K562 (cell line): ENCODE data around the gene RAD54L. TPM values are rescaled to one million over a fixed set of nuclear protein-coding genes. Genes with fewer than 3 reads are reported as not detected.

Experiments
- ATAC-seq: fragments of 200-7000 bp; cut with Tn5 transposase; 3 replicates; pipeline ENCODE4 v1.9.1; 2020; ENCODE audit warnings: moderate library complexity
- BruUV-seq: library from RNA; stranded (reverse); fragments of 400-500 nt; replicated peaks from 2 replicates; lab custom pipeline; 2021; lab: Mats Ljungman, UMichigan
- CTCF ChIA-PET: fragments of 300-600 bp; formaldehyde crosslinking; extraction: SDS; loops from one replicate; lab custom pipeline; 2021; ENCODE audit warnings: low intra/inter-chr PET ratio; lab: Yijun Ruan, JAX
- POLR2A ChIA-PET: fragments of 300-600, 350-650 bp; sonication (Branson Sonifier 250); formaldehyde crosslinking; extraction: SDS; loops from one replicate; lab custom pipeline; 2021; ENCODE audit warnings: antibody characterized with exemption, inconsistent platforms; lab: Yijun Ruan, JAX
- DNase-seq, 4 experiments: peaks; one replicate each; pipeline versions ENCODE4 v3.0.0 to v3.0.0-alpha.2; 2011 to 2018; ENCODE audit warnings: low spot score in 3 of 4, mixed read lengths in 3 of 4; ENCODE audit errors: extremely low read depth in 1 of 4
- FAIRE-seq: peaks from 2 replicates; lab custom pipeline; 2011; peaks lifted over from hg19 to GRCh38; lab: Jason Lieb, UNC
- H2AFZ ChIP-seq: 2 replicates; pipeline ENCODE4 v1.6.0; 2011; ENCODE audit warnings: low read depth, low read length, control low read depth, inconsistent platforms
- H3K27ac ChIP-seq: fragments of 200-600 bp; 3 replicates; pipeline ENCODE4 v1.8.0; 2011; ENCODE audit warnings: low read depth, mild to moderate bottlenecking, control low read depth, inconsistent platforms, low read length, moderate library complexity, mixed read lengths; ENCODE audit errors: extremely low read depth
- H3K27me3 ChIP-seq, 2 experiments: fragments of 300-600 bp in 1 of 2; 2 replicates in 1 of 2; 3 replicates in 1 of 2; pipeline versions ENCODE4 v1.6.0 to v1.8.0; 2011; ENCODE audit warnings: inconsistent platforms in 2 of 2, low read length in 2 of 2, mild to moderate bottlenecking in 1 of 2, mixed read lengths in 1 of 2, moderate library complexity in 1 of 2; ENCODE audit not compliant: control insufficient read depth in 2 of 2, insufficient read depth in 2 of 2
- H3K36me3 ChIP-seq: fragments of 300-600 bp; 3 replicates; pipeline ENCODE4 v1.8.0; 2011; ENCODE audit warnings: mild to moderate bottlenecking, low read length, inconsistent platforms; ENCODE audit not compliant: control insufficient read depth, insufficient read depth
- H3K4me1 ChIP-seq, 2 experiments: fragments of 200-600 bp in 1 of 2; replicated peaks in 1 of 2; 2 replicates in 1 of 2; 3 replicates in 1 of 2; pipeline versions ENCODE4 v1.5.1 to v1.8.0; 2011; ENCODE audit warnings: inconsistent platforms in 2 of 2, low read length in 2 of 2, mild to moderate bottlenecking in 1 of 2, mixed read lengths in 1 of 2, moderate library complexity in 1 of 2; ENCODE audit not compliant: control insufficient read depth in 2 of 2, insufficient read depth in 2 of 2
- H3K4me2 ChIP-seq: 2 replicates; pipeline ENCODE4 v1.6.1; 2011; ENCODE audit warnings: low read length, control low read depth, inconsistent platforms, mixed read lengths; ENCODE audit not compliant: insufficient read depth
- H3K4me3 ChIP-seq: fragments of 200-600 bp; sonication (generic), shearing (Covaris generic); 2 replicates; pipeline ENCODE4 v1.5.1; 2016; ENCODE audit warnings: control low read depth, inconsistent platforms
- H3K79me2 ChIP-seq: fragments of 200-600 bp; 3 replicates; pipeline ENCODE4 v1.8.0; 2011; ENCODE audit warnings: low read length, inconsistent platforms; ENCODE audit not compliant: control insufficient read depth, insufficient read depth
- H3K9ac ChIP-seq, 2 experiments: 2 replicates each; pipeline versions ENCODE4 v1.6.0 to v1.6.1; 2011; ENCODE audit warnings: low read depth in 2 of 2, low read length in 2 of 2, control low read depth in 1 of 2, inconsistent platforms in 1 of 2, mild to moderate bottlenecking in 1 of 2, mixed read lengths in 1 of 2; ENCODE audit not compliant: insufficient read depth in 1 of 2
- H3K9me1 ChIP-seq: one replicate; pipeline ENCODE4 v1.6.0; 2011; ENCODE audit warnings: inconsistent platforms, mild to moderate bottlenecking, low read length, moderate library complexity; ENCODE audit not compliant: control insufficient read depth, insufficient read depth
- H3K9me3 ChIP-seq: replicated peaks from 2 replicates; pipeline ENCODE4 v1.5.1; 2011; ENCODE audit warnings: low read depth, low read length, inconsistent platforms; ENCODE audit not compliant: control insufficient read depth, insufficient read depth
- H4K20me1 ChIP-seq: replicated peaks from 2 replicates; pipeline ENCODE4 v1.6.1; 2011; ENCODE audit warnings: low read length, inconsistent platforms, mixed read lengths; ENCODE audit not compliant: control insufficient read depth, insufficient read depth
- ETS2 ChIP-seq: IDR thresholded peaks from 2 replicates; pipeline ENCODE4 v1.6.1; 2016; ENCODE audit warnings: borderline replicate concordance, missing genetic modification characterization, mild to moderate bottlenecking, moderate library complexity, missing compliant biosample characterization; ENCODE audit not compliant: poor library complexity, severe bottlenecking
- JUN ChIP-seq, 2 experiments: sonication (generic) in 1 of 2; formaldehyde crosslinking in 1 of 2; IDR thresholded peaks; 2 replicates each; pipeline versions ENCODE4 v1.6.1 to v1.8.0; 2012 to 2022; ENCODE audit warnings: borderline replicate concordance in 2 of 2, mild to moderate bottlenecking in 2 of 2, improper control_type of control experiment in 1 of 2, low read depth in 1 of 2, low read length in 1 of 2, missing genetic modification reagents in 1 of 2
- KLF16 ChIP-seq: IDR thresholded peaks from 2 replicates; pipeline ENCODE4 v1.6.1; 2016; ENCODE audit warnings: antibody characterized with exemption
- RFX7 ChIP-seq: fragments of 250-450 bp; sonication (Bioruptor Pico); IDR thresholded peaks from 2 replicates; pipeline ENCODE4 v1.5.1; 2021; ENCODE audit warnings: mild to moderate bottlenecking
- ZNF384 ChIP-seq: IDR thresholded peaks from 2 replicates; pipeline ENCODE4 v1.6.1; 2012; ENCODE audit warnings: low read depth, low read length, improper control_type of control experiment
- ZNF830 ChIP-seq: fragments of 250-450 bp; sonication (Bioruptor Pico); IDR thresholded peaks from 2 replicates; pipeline ENCODE4 v1.5.0; 2021; ENCODE audit warnings: mild to moderate bottlenecking
- WGBS: fragments of 100-300 bp; shearing (Covaris generic); methylation state at CpG from one replicate; pipeline ENCODE4 v1.1.6; 2016; ENCODE audit warnings: low coverage, mixed read lengths; ENCODE audit not compliant: insufficient coverage; ENCODE audit errors: missing lambda C conversion rate; 5-methylcytosine and 5-hydroxymethylcytosine counted together
- in situ Hi-C: fragments of 300-500 bp; cut with MboI; formaldehyde crosslinking; loops from 4 replicates; pipeline ENCODE4 v1.15.0; 2018; ENCODE audit warnings: inconsistent platforms, mixed read lengths
- intact Hi-C: fragments of 100-400 bp; cut with micrococcal nuclease; formaldehyde crosslinking; loops from 2 replicates; pipeline ENCODE4 v1.14.2; 2022
- polyA plus RNA-seq, 8 experiments: library from polyadenylated mRNA; depleted of rRNA in 4 of 8; stranded (reverse) in 5 of 8; unstranded in 3 of 8; fragments of >200 nt; fragmentation: Nextera tagmentation in 2 of 8; fragmentation: Illumina TruSeq in 1 of 8; extraction: Ambion mirVana in 2 of 8; extraction: Trizol in 1 of 8; gene quantifications; 2 replicates each; pipeline versions ENCODE4 v1.2.1 to v1.2.3, GENCODE V29; 2011 to 2014; ENCODE audit warnings: inconsistent platforms in 1 of 8, missing spikeins in 1 of 8
- total RNA-seq, 7 experiments: library from RNA; depleted of rRNA in 6 of 7; stranded (reverse); fragments of >200 nt in 6 of 7; fragmentation: Illumina TruSeq in 2 of 7; extraction: Trizol in 2 of 7; gene quantifications; 2 replicates each; pipeline versions ENCODE4 v1.2.1 to v1.2.3, GENCODE V29; 2011 to 2021; ENCODE audit warnings: low replicate concordance in 1 of 7

Gene RAD54L
- total and polyA plus RNA-seq, 9 of the 15 experiments (the other 6 are each of a cell fraction or from before 2014, with no cell fraction given): 17.9 to 92.3 (median 37.5) TPM

GRCh38 chr1:46206399-46206798 is 41.2 kb upstream of the RAD54L start:
- 50% methylated on average over 2 of the region's 2 CpGs for WGBS
- FAIRE-seq: no peak
- H3K4me1 ChIP-seq: peaks cover 9 to 19% of the 10 kb centered on the region in 2 experiments
- TF ChIP-seq JUN (IDR thresholded peaks at IDR 0.05; ENCODE audit: borderline replicate concordance, low read depth, low read length) (no peak), JUN (CRISPR knock-in tag; IDR thresholded peaks at IDR 0.05; ENCODE audit: borderline replicate concordance) (no peak), ZNF830 (CRISPR knock-in tag) (no peak), RFX7 (CRISPR knock-in tag) (no peak), ZNF384 (no peak), KLF16 (no peak), ETS2 (tag) (no peak)
- TF ChIP-seq, all 486 proteins: peak for 0
- Histone ChIP-seq H3K9ac (no peak overlapping the region), H3K36me3 (no peaks in the 10 kb centered on the region), H3K4me2 (no peak overlapping the region), H3K79me2 (no peaks in the 10 kb centered on the region), H3K9me3 (no peaks in the 10 kb centered on the region), H3K9me1 (no peaks in the 10 kb centered on the region), H2AFZ (no peak overlapping the region), H3K27ac (no peak overlapping the region), H3K27me3 (no peaks in the 10 kb centered on the region), H3K4me3 (no peak overlapping the region), H4K20me1 (no peaks in the 10 kb centered on the region)
- CTCF ChIA-PET: no interaction called here
- DNase-seq (no peak), ATAC-seq (no peak)
- POLR2A ChIA-PET: interaction anchor here (0.9 kb wide), 1 partner anchor 16 kb away, joined by 3 read pairs; no protein-coding TSS in a partner anchor
- no TSS peak for BruUV-seq
- in situ Hi-C loops: no loop called here
- intact Hi-C loops: no loop called here
